WTC11 (cell line): ENCODE results near the gene CAMTA1. TPM values are rescaled to one million over a fixed set of nuclear protein-coding genes. Genes with fewer than 3 reads are reported as not detected.

Source experiments
- ATAC-seq: fragments of 200-7000 bp; cut with Tn5 transposase; 2 replicates; pipeline ENCODE4 v1.10.0; 2021; ENCODE audit warnings: mild to moderate bottlenecking, moderate library complexity
- CTCF ChIA-PET: fragments of 300-600 bp; sonication (Branson Sonifier 250); formaldehyde crosslinking; loops from one replicate; lab custom pipeline; 2021; ENCODE audit warnings: antibody characterized with exemption; lab: Charles Lee
- POLR2A ChIA-PET: fragments of 350-600 bp; sonication (Branson Sonifier 250); formaldehyde crosslinking; loops from one replicate; lab custom pipeline; 2021; ENCODE audit warnings: antibody characterized with exemption; lab: Charles Lee
- DNase-seq: peaks from one replicate; pipeline ENCODE4 v3.0.0; 2021; ENCODE audit warnings: low spot score
- H3K27ac Mint-ChIP-seq: 2 replicates; pipeline ENCODE4 v1.8.0; 2021; ENCODE audit warnings: mixed read lengths
- H3K27me3 Mint-ChIP-seq: 2 replicates; pipeline ENCODE4 v1.8.0; 2021; ENCODE audit warnings: low read depth, mild to moderate bottlenecking, moderate library complexity, mixed read lengths
- H3K36me3 Mint-ChIP-seq: 2 replicates; pipeline ENCODE4 v1.8.0; 2021; ENCODE audit warnings: mixed read lengths
- H3K4me1 Mint-ChIP-seq: 2 replicates; pipeline ENCODE4 v1.8.0; 2022; ENCODE audit warnings: mixed read lengths
- H3K4me3 Mint-ChIP-seq: 2 replicates; pipeline ENCODE4 v1.8.0; 2021; ENCODE audit warnings: mild to moderate bottlenecking, moderate library complexity, mixed read lengths
- H3K9me3 Mint-ChIP-seq: 2 replicates; pipeline ENCODE4 v1.8.0; 2021; ENCODE audit warnings: mixed read lengths
- E2F5 ChIP-seq: sonication (generic); formaldehyde crosslinking; IDR thresholded peaks from 2 replicates; pipeline ENCODE4 v1.8.1; 2022; ENCODE audit warnings: mild to moderate bottlenecking, moderate library complexity, missing genetic modification reagents
- ERG ChIP-seq: fragments of 250-450 bp; sonication (Bioruptor Pico); IDR thresholded peaks from 2 replicates; pipeline ENCODE4 v1.8.0; 2021; ENCODE audit warnings: mild to moderate bottlenecking
- ETV6 ChIP-seq: sonication (generic); formaldehyde crosslinking; IDR thresholded peaks from 2 replicates; pipeline ENCODE4 v1.8.1; 2022; ENCODE audit warnings: mild to moderate bottlenecking, missing genetic modification reagents
- FOXJ3 ChIP-seq: sonication (generic); formaldehyde crosslinking; IDR thresholded peaks from 2 replicates; pipeline ENCODE4 v1.9.0; 2021; ENCODE audit warnings: missing genetic modification reagents, mild to moderate bottlenecking, borderline replicate concordance
- FOXP1 ChIP-seq: sonication (generic); formaldehyde crosslinking; IDR thresholded peaks from 2 replicates; pipeline ENCODE4 v1.8.0; 2022; ENCODE audit warnings: missing genetic modification reagents, mild to moderate bottlenecking, moderate library complexity, borderline replicate concordance
- GRHL2 ChIP-seq: fragments of 250-450 bp; sonication (Bioruptor Pico); IDR thresholded peaks from 2 replicates; pipeline ENCODE4 v1.8.0; 2022; ENCODE audit warnings: mild to moderate bottlenecking, moderate library complexity; ENCODE audit not compliant: insufficient replicate concordance, severe bottlenecking
- JUN ChIP-seq: sonication (generic); formaldehyde crosslinking; IDR thresholded peaks from 2 replicates; pipeline ENCODE4 v1.8.0; 2023; ENCODE audit warnings: mild to moderate bottlenecking, missing genetic modification reagents
- NFATC4 ChIP-seq: fragments of 250-450 bp; sonication (Bioruptor Pico); IDR thresholded peaks from 2 replicates; pipeline ENCODE4 v1.9.0; 2021; ENCODE audit warnings: mild to moderate bottlenecking
- NFYB ChIP-seq: sonication (generic); formaldehyde crosslinking; conservative IDR thresholded peaks from 2 replicates; pipeline ENCODE4 v1.8.0; 2022; ENCODE audit warnings: low read depth, missing genetic modification reagents
- SMAD3 ChIP-seq: sonication (generic); formaldehyde crosslinking; IDR thresholded peaks from 2 replicates; pipeline ENCODE4 v1.8.0; 2022; ENCODE audit warnings: missing genetic modification reagents, mild to moderate bottlenecking, borderline replicate concordance
- ZBTB43 ChIP-seq: sonication (generic); formaldehyde crosslinking; IDR thresholded peaks from 2 replicates; pipeline ENCODE4 v1.8.1; 2023; ENCODE audit warnings: mild to moderate bottlenecking, missing genetic modification reagents
- ZNF121 ChIP-seq: sonication (generic); formaldehyde crosslinking; IDR thresholded peaks from 2 replicates; pipeline ENCODE4 v1.8.0; 2023; ENCODE audit warnings: missing genetic modification reagents
- ZNF138 ChIP-seq: sonication (generic); formaldehyde crosslinking; conservative IDR thresholded peaks from 2 replicates; pipeline ENCODE4 v1.8.1; 2022; ENCODE audit warnings: mild to moderate bottlenecking, moderate library complexity, missing genetic modification reagents
- ZNF532 ChIP-seq: fragments of 250-450 bp; sonication (Bioruptor Pico); IDR thresholded peaks from 2 replicates; pipeline ENCODE4 v1.9.0; 2021; ENCODE audit warnings: mild to moderate bottlenecking, borderline replicate concordance
- total RNA-seq: library from RNA; stranded (reverse); gene quantifications from 3 replicates; pipeline ENCODE4 v1.2.3, GENCODE V29; 2021
- TF ChIP-seq, protein P1 (sequence below): sonication (generic); formaldehyde crosslinking; IDR thresholded peaks from 2 replicates; pipeline ENCODE4 v1.8.1; 2023; ENCODE audit warnings: mild to moderate bottlenecking, missing genetic modification reagents, borderline replicate concordance
- TF ChIP-seq, protein P2 (sequence below): fragments of 250-450 bp; sonication (Bioruptor Pico); IDR thresholded peaks from 2 replicates; pipeline ENCODE4 v1.9.0; 2021; ENCODE audit warnings: mild to moderate bottlenecking
- TF ChIP-seq, protein P3 (sequence below): sonication (generic); formaldehyde crosslinking; IDR thresholded peaks from 2 replicates; pipeline ENCODE4 v1.8.1; 2022; ENCODE audit warnings: low read depth, mild to moderate bottlenecking, moderate library complexity, missing genetic modification reagents, borderline replicate concordance

Gene CAMTA1
- total RNA-seq, 1 experiment from 2014 or later: 86.4 TPM

DNA sequence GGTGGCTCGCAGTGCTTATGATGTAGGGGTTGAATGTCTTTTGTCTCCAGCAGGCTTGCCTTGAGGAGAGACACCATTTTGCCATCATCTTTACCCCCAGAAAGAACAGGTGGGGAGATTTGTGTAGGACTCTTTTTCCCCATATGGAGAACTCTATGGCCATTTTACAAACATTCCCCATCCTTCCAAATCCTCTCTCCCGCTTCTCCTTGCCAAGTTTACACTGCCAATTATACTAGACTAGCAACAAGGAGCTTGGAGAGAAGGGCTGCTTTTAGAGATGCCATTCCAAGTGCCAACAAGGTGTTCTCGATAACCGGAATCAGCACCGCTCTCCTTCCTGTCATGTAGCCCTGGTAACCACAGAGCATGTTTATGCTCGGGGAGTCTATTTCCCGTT lies 233.1 kb downstream of the CAMTA1 start:
- no peak for DNase-seq
- ChIA-PET CTCF (no interaction called here), POLR2A (no interaction called here)
- TF ChIP-seq NFYB: no peak
- TF ChIP-seq GRHL2 (CRISPR knock-in tag): no peak
- no peak for TF ChIP-seq ZBTB43
- TF ChIP-seq SMAD3: no peak
- no peak for TF ChIP-seq ZNF138 (CRISPR knock-in tag)
- no peak for TF ChIP-seq E2F5
- TF ChIP-seq ZNF532 (CRISPR knock-in tag): no peak
- no peak for TF ChIP-seq NFATC4 (CRISPR knock-in tag)
- TF ChIP-seq, protein P1, sequence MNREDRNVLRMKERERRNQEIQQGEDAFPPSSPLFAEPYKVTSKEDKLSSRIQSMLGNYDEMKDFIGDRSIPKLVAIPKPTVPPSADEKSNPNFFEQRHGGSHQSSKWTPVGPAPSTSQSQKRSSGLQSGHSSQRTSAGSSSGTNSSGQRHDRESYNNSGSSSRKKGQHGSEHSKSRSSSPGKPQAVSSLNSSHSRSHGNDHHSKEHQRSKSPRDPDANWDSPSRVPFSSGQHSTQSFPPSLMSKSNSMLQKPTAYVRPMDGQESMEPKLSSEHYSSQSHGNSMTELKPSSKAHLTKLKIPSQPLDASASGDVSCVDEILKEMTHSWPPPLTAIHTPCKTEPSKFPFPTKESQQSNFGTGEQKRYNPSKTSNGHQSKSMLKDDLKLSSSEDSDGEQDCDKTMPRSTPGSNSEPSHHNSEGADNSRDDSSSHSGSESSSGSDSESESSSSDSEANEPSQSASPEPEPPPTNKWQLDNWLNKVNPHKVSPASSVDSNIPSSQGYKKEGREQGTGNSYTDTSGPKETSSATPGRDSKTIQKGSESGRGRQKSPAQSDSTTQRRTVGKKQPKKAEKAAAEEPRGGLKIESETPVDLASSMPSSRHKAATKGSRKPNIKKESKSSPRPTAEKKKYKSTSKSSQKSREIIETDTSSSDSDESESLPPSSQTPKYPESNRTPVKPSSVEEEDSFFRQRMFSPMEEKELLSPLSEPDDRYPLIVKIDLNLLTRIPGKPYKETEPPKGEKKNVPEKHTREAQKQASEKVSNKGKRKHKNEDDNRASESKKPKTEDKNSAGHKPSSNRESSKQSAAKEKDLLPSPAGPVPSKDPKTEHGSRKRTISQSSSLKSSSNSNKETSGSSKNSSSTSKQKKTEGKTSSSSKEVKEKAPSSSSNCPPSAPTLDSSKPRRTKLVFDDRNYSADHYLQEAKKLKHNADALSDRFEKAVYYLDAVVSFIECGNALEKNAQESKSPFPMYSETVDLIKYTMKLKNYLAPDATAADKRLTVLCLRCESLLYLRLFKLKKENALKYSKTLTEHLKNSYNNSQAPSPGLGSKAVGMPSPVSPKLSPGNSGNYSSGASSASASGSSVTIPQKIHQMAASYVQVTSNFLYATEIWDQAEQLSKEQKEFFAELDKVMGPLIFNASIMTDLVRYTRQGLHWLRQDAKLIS: no peak
- TF ChIP-seq ETV6: no peak
- no peak for TF ChIP-seq FOXJ3 (CRISPR knock-in tag)
- TF ChIP-seq ZNF121 (CRISPR knock-in tag): no peak
- TF ChIP-seq, protein P2, sequence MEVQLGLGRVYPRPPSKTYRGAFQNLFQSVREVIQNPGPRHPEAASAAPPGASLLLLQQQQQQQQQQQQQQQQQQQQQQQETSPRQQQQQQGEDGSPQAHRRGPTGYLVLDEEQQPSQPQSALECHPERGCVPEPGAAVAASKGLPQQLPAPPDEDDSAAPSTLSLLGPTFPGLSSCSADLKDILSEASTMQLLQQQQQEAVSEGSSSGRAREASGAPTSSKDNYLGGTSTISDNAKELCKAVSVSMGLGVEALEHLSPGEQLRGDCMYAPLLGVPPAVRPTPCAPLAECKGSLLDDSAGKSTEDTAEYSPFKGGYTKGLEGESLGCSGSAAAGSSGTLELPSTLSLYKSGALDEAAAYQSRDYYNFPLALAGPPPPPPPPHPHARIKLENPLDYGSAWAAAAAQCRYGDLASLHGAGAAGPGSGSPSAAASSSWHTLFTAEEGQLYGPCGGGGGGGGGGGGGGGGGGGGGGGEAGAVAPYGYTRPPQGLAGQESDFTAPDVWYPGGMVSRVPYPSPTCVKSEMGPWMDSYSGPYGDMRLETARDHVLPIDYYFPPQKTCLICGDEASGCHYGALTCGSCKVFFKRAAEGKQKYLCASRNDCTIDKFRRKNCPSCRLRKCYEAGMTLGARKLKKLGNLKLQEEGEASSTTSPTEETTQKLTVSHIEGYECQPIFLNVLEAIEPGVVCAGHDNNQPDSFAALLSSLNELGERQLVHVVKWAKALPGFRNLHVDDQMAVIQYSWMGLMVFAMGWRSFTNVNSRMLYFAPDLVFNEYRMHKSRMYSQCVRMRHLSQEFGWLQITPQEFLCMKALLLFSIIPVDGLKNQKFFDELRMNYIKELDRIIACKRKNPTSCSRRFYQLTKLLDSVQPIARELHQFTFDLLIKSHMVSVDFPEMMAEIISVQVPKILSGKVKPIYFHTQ (CRISPR knock-in tag): no peak
- TF ChIP-seq JUN (CRISPR knock-in tag): no peak
- TF ChIP-seq, protein P3, sequence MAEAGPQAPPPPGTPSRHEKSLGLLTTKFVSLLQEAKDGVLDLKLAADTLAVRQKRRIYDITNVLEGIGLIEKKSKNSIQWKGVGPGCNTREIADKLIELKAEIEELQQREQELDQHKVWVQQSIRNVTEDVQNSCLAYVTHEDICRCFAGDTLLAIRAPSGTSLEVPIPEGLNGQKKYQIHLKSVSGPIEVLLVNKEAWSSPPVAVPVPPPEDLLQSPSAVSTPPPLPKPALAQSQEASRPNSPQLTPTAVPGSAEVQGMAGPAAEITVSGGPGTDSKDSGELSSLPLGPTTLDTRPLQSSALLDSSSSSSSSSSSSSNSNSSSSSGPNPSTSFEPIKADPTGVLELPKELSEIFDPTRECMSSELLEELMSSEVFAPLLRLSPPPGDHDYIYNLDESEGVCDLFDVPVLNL: no peak
- TF ChIP-seq FOXP1 (CRISPR knock-in tag): no peak
- no peak for TF ChIP-seq ERG
- H3K36me3 Mint-ChIP-seq: no peaks in the 10 kb centered on the region
- H3K27me3 Mint-ChIP-seq: no peaks in the 10 kb centered on the region
- H3K4me1 Mint-ChIP-seq: peaks cover 15% of the 10 kb centered on the region
- H3K4me3 Mint-ChIP-seq: no peak overlapping the region
- H3K27ac Mint-ChIP-seq: no peak overlapping the region
- ATAC-seq: no peak
- no peaks in the 10 kb centered on the region for H3K9me3 Mint-ChIP-seq
